ENCODE measurements around the gene KIF3A. TPM values are rescaled to one million over a fixed set of nuclear protein-coding genes. Genes with fewer than 3 reads are reported as not detected.

The KIF3A gene
- total RNA-seq, 1 donor from 2014 or later, result 10.6 TPM

GRCh38 chr5:132680780-132681475 is 56.4 kb downstream of the KIF3A start:
- Histone ChIP-seq H3K36me3 (ENCODE audit: control insufficient read depth, insufficient read depth, low read length) (no peaks in the 10 kb centered on the region), H3K4me3 (ENCODE audit: low read depth, low read length) (no peak overlapping the region), H3K27me3 (ENCODE audit: control insufficient read depth, insufficient read depth, low read length) (no peaks in the 10 kb centered on the region)
- TF ChIP-seq CTCF (IDR thresholded peaks at IDR 0.05; ENCODE audit: insufficient read depth, low read length, poor library complexity, severe bottlenecking), result no peak
- no peak for DNase-seq (ENCODE audit: low read depth)

GRCh38 chr5:132679717-132680380 is 57.5 kb downstream of the KIF3A start:
- DNase-seq (ENCODE audit: low read depth), result no peak
- no peak for TF ChIP-seq CTCF (IDR thresholded peaks at IDR 0.05; ENCODE audit: insufficient read depth, low read length, poor library complexity, severe bottlenecking)

GRCh38 chr5:132679166-132679565 is 58.2 kb downstream of the KIF3A start:
- DNase-seq (ENCODE audit: low read depth), result no peak
- TF ChIP-seq CTCF (IDR thresholded peaks at IDR 0.05; ENCODE audit: insufficient read depth, low read length, poor library complexity, severe bottlenecking), result no peak
- Histone ChIP-seq H3K36me3 (ENCODE audit: control insufficient read depth, insufficient read depth, low read length) (no peaks in the 10 kb centered on the region), H3K4me3 (ENCODE audit: low read depth, low read length) (no peak overlapping the region), H3K27me3 (ENCODE audit: control insufficient read depth, insufficient read depth, low read length) (no peaks in the 10 kb centered on the region)

More at GRCh38 chr5:132679717-132680380, 57.5 kb downstream of the KIF3A start:
- H3K4me3 ChIP-seq (ENCODE audit: low read depth, low read length), result no peak overlapping the region
- no peaks in the 10 kb centered on the region for H3K27me3 ChIP-seq (ENCODE audit: control insufficient read depth, insufficient read depth, low read length)
- H3K36me3 ChIP-seq (ENCODE audit: control insufficient read depth, insufficient read depth, low read length), result no peaks in the 10 kb centered on the region

GRCh38 chr5:132678735-132679134 is 58.6 kb downstream of the KIF3A start:
- no peak for TF ChIP-seq CTCF (IDR thresholded peaks at IDR 0.05; ENCODE audit: insufficient read depth, low read length, poor library complexity, severe bottlenecking)
- no peak for DNase-seq (ENCODE audit: low read depth)
- no peaks in the 10 kb centered on the region for H3K27me3 ChIP-seq (ENCODE audit: control insufficient read depth, insufficient read depth, low read length)
- H3K36me3 ChIP-seq (ENCODE audit: control insufficient read depth, insufficient read depth, low read length), result no peaks in the 10 kb centered on the region
- no peak overlapping the region for H3K4me3 ChIP-seq (ENCODE audit: low read depth, low read length)

GRCh38 chr5:132677682-132678400 is 59.5 kb downstream of the KIF3A start:
- no peaks in the 10 kb centered on the region for H3K36me3 ChIP-seq (ENCODE audit: control insufficient read depth, insufficient read depth, low read length)
- no peak for DNase-seq (ENCODE audit: low read depth)
- no peak overlapping the region for H3K4me3 ChIP-seq (ENCODE audit: low read depth, low read length)
- no peak for TF ChIP-seq CTCF (IDR thresholded peaks at IDR 0.05; ENCODE audit: insufficient read depth, low read length, poor library complexity, severe bottlenecking)
- H3K27me3 ChIP-seq (ENCODE audit: control insufficient read depth, insufficient read depth, low read length), result no peaks in the 10 kb centered on the region

Data from kidney epithelial cell (primary cell).